Ovary (tissue), 9 donors: ENCODE results near the gene AURKB. TPM values are rescaled to one million over a fixed set of nuclear protein-coding genes. Genes with fewer than 3 reads are reported as not detected.

Experiments used
- DNase-seq, 5 donors: peaks; one replicate each; pipeline ENCODE4 v3.0.0-alpha.2; 2019 to 2020
- H3K27ac ChIP-seq, 2 donors: fragments of 200-600 bp; one replicate each; pipeline versions ENCODE4 v1.5.1 to v1.8.0; 2019 to 2022
- H3K27me3 ChIP-seq: fragments of 200-600 bp; one replicate; pipeline ENCODE4 v1.8.0; 2022
- H3K36me3 ChIP-seq: fragments of 200-600 bp; sonication (generic); one replicate; pipeline ENCODE4 v1.5.1; 2019
- H3K4me1 ChIP-seq: one replicate; pipeline ENCODE4 v1.8.1; 2013; ENCODE audit warnings: mild to moderate bottlenecking, moderate library complexity; ENCODE audit not compliant: insufficient read depth
- H3K4me3 ChIP-seq: fragments of 200-600 bp; sonication (generic); one replicate; pipeline ENCODE4 v1.5.1; 2017
- H3K9me3 ChIP-seq, 2 donors: fragments of 200-600 bp in 1 of 2; sonication (generic) in 1 of 2; one replicate each; pipeline versions ENCODE4 v1.5.1 to v1.8.1; 2013 to 2019; ENCODE audit warnings: mild to moderate bottlenecking in 1 of 2, moderate library complexity in 1 of 2
- EP300 ChIP-seq: sonication (generic); formaldehyde crosslinking; IDR thresholded peaks from one replicate; pipeline ENCODE4 v1.6.1; 2017; ENCODE audit warnings: antibody characterized with exemption
- POLR2A ChIP-seq: fragments of 450-650 bp; IDR thresholded peaks from one replicate; pipeline ENCODE4 v1.6.1; 2017; ENCODE audit warnings: antibody characterized with exemption, mild to moderate bottlenecking, moderate library complexity
- WGBS, 3 donors: extraction: QIAGEN DNeasy Blood & Tissue Kit in 1 of 3; methylation state at CpG; one replicate each; pipeline versions ENCODE4 v1.1.5 to v1.1.7; 2013 to 2017; 5-methylcytosine and 5-hydroxymethylcytosine counted together
- intact Hi-C, 4 donors: fragments of 100-400 bp; cut with DNase I; formaldehyde crosslinking; loops; one replicate each; pipeline versions ENCODE4 v1.11.0 to v1.15.1; 2022 to 2023
- polyA plus RNA-seq, 2 donors: library from polyadenylated mRNA; stranded (reverse); fragments of 200-250 nt in 1 of 2; fragments of 350-450 nt in 1 of 2; fragmentation: Illumina TruSeq in 1 of 2; extraction: RNeasy Lipid Tissue Mini Kit (QIAGEN cat#74804) in 1 of 2; gene quantifications; one replicate each; pipeline ENCODE4 v1.2.3, GENCODE V29; 2013 to 2014
- total RNA-seq, 7 donors: library from RNA; depleted of rRNA in 2 of 7; stranded (reverse); fragments of >200 nt in 2 of 7; fragmentation: NEBNext Ultra II Directional in 3 of 7; extraction: Animal tissue kit (Norgen Biotek cat#: 25700) in 3 of 7; gene quantifications; one replicate each; pipeline versions ENCODE4 v1.1.0 to v1.2.4, GENCODE V29; 2016 to 2023
- TF ChIP-seq, protein P1 (sequence below), 3 donors: fragments of 450-650 bp in 2 of 3; fragments of 200-600 bp in 1 of 3; IDR thresholded peaks; one replicate each; pipeline versions ENCODE4 v1.5.1 to v1.8.0; 2016 to 2022; ENCODE audit warnings: antibody characterized with exemption in 3 of 3, mild to moderate bottlenecking in 1 of 3
- donor health status: DM: no; HTN: no; CAD: no; lungs with moderate emphysema.
- donor health status: DM: no; HTN: no; CAD: no.
- donor health status: Bipolar disorder and iron deficiency.
- donor health status: DM: yes; HTN: yes; CAD: no.
- donor health status: DM: no; HTN: no; CAD: no.
- donor health status: DM: yes; HTN: yes; CAD: no.

AURKB gene
- total and polyA plus RNA-seq, 9 donors = 0.68 to 1.7 (median 1.1) TPM; not detected in 3

DNA sequence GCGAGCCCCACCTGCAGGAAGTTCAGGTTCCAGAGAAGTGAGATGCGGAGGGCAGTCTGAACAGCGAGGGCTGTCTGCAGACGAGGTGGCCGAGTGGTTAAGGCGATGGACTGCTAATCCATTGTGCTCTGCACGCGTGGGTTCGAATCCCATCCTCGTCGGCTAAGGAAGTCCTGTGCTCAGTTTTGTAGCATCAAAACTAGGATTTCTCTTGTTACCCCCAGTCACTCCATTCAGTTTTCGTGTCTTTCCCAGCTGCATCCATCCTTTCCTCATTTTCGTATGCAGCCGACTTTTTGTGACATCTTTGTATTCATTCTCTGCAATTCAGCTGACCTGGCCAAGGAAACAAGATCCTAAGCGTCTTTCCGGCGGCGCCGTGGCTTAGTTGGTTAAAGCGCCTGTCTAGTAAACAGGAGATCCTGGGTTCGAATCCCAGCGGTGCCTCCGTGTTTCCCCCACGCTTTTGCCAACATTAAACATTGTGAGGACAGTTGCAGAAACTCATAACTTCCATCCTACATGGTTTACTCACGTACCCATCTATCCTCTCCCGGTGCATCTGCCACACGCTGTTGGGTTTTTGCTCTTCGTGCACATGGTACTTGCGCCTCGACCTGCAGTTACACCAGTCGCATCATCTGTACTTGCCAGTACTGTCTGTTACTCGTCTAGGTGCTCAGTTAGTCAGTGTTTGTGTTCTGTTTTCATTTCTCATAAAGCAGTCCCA lies 23.4 kb downstream of the AURKB start:
- no peaks in the 10 kb centered on the region for H3K9me3 ChIP-seq
- H3K4me3 ChIP-seq = peak overlapping the region; percentile 80
- no peaks in the 10 kb centered on the region for H3K36me3 ChIP-seq
- WGBS, 3 donors = 0% methylated on average over 32 of the region's 32 CpGs
- peak; percentile 94 to 96 (median 94) for DNase-seq
- H3K27ac ChIP-seq = peak overlapping the region; percentile 84 to 91
- TF ChIP-seq POLR2A (peak; percentile 35), EP300 (no peak)
- TF ChIP-seq, protein P1, sequence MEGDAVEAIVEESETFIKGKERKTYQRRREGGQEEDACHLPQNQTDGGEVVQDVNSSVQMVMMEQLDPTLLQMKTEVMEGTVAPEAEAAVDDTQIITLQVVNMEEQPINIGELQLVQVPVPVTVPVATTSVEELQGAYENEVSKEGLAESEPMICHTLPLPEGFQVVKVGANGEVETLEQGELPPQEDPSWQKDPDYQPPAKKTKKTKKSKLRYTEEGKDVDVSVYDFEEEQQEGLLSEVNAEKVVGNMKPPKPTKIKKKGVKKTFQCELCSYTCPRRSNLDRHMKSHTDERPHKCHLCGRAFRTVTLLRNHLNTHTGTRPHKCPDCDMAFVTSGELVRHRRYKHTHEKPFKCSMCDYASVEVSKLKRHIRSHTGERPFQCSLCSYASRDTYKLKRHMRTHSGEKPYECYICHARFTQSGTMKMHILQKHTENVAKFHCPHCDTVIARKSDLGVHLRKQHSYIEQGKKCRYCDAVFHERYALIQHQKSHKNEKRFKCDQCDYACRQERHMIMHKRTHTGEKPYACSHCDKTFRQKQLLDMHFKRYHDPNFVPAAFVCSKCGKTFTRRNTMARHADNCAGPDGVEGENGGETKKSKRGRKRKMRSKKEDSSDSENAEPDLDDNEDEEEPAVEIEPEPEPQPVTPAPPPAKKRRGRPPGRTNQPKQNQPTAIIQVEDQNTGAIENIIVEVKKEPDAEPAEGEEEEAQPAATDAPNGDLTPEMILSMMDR (IDR thresholded peaks at IDR 0.05) = peak in 1 of 3 donors; percentile 11
- intact Hi-C loops = loop anchor here (2.0 to 10.0 kb wide), 6 partner anchors 35 to 1172 kb away; partner anchors contain the start of genes ALOXE3 (in 2 of the 4), HES7 (in 1 of the 4) and RNASEK (in 1 of the 4)
- no peaks in the 10 kb centered on the region for H3K27me3 ChIP-seq
- peaks cover 16% of the 10 kb centered on the region for H3K4me1 ChIP-seq

GRCh38 chr17:8186446-8186786 lies 24.0 kb downstream of the AURKB start:
- intact Hi-C loops = loop anchor here (2.0 to 10.0 kb wide), 6 partner anchors 36 to 1172 kb away; partner anchors contain the start of genes ALOXE3 (in 2 of the 4), HES7 (in 1 of the 4) and RNASEK (in 1 of the 4)
- H3K9me3 ChIP-seq = no peaks in the 10 kb centered on the region
- no peak for DNase-seq
- peak overlapping the region; percentile 80 for H3K4me3 ChIP-seq
- no peaks in the 10 kb centered on the region for H3K27me3 ChIP-seq
- WGBS, 3 donors = 0 to 1% (median 0%) methylated on average over 18 to 23 of the region's 23 CpGs
- peaks cover 16% of the 10 kb centered on the region for H3K4me1 ChIP-seq
- H3K36me3 ChIP-seq = no peaks in the 10 kb centered on the region
- TF ChIP-seq POLR2A (no peak), EP300 (no peak)
- TF ChIP-seq, protein P1 (IDR thresholded peaks at IDR 0.05) = peak; percentile 40 to 79 (median 57)
- peak overlapping the region; percentile 84 to 91 for H3K27ac ChIP-seq

DNA sequence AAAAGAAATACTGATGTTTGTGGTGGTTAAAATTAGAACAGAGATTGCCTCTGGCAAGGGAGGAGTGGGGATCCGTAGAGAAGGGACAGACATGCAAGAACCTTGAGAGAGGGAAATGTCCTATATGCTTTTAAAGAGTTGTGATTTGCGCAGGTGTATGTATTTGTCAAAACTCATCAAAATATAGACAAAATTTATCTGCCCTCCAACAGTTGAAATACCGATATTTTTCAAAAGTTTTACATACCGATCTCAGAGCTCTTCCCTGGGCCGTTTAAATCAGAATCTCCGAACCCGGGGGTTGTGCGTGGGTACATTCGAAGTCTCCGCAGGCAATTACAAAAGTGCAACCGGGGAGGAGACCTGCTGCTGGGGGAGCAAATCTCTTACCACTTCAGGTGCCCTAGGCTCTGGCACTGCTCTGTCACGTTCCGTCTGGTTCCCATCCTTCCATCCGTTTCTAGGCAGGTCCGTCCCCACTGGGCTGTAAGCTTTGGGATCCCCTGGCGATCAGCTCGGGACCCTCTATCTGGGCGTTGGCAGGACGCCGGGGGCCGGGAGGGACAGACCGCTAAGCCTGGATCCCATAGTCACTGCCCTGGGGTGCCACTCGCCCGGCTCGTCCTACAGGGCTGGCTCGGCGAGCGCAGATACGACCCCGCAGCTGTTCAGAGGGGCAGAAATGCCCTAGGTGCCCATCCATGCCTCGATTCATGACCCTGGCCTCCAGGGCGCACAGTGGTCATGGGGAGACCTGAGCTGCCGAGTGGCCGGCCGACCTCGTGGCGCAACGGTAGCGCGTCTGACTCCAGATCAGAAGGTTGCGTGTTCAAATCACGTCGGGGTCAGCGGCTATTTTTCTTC lies 24.6 kb downstream of the AURKB start:
- TF ChIP-seq POLR2A = peak; percentile 32
- TF ChIP-seq, protein P1 (IDR thresholded peaks at IDR 0.05) = no peak
- peak overlapping the region; percentile 80 for H3K4me3 ChIP-seq
- peaks cover 16% of the 10 kb centered on the region for H3K4me1 ChIP-seq
- DNase-seq = peak; percentile 86 to 94 (median 92)
- no peaks in the 10 kb centered on the region for H3K9me3 ChIP-seq
- intact Hi-C loops = loop anchor here (2.0 to 10.0 kb wide), 6 partner anchors 36 to 1171 kb away; partner anchors contain the start of genes ALOXE3 (in 2 of the 4), HES7 (in 1 of the 4) and RNASEK (in 1 of the 4)
- H3K27ac ChIP-seq = peak overlapping the region; percentile 84 to 91
- H3K36me3 ChIP-seq = no peaks in the 10 kb centered on the region
- WGBS, 3 donors = 0 to 1% (median 1%) methylated on average over 41 to 44 of the region's 44 CpGs
- H3K27me3 ChIP-seq = no peaks in the 10 kb centered on the region

- no peaks in the 10 kb centered on the region for H3K36me3 ChIP-seq
- no peaks in the 10 kb centered on the region for H3K27me3 ChIP-seq
- H3K9me3 ChIP-seq = no peaks in the 10 kb centered on the region
- no peak for DNase-seq
- TF ChIP-seq EP300 (no peak), POLR2A (no peak)
- TF ChIP-seq, protein P1 (IDR thresholded peaks at IDR 0.05) = no peak
- H3K27ac ChIP-seq = peak overlapping the region in 1 of 2 donors; percentile 23
- H3K4me3 ChIP-seq = peak overlapping the region; percentile 57
- H3K4me1 ChIP-seq = peaks cover 6% of the 10 kb centered on the region
- intact Hi-C loops = loop anchor here in 1 of 4 donors (5.0 kb wide), 1 partner anchor 55 kb away; the partner anchor contains the start of gene HES7
- WGBS, 3 donors = 72 to 75% (median 75%) methylated on average over 19 of the region's 19 CpGs
These were observed 33.2 kb downstream of the AURKB start for GRCh38 chr17:8176998-8177731.
